Lower leg skin (tissue), 3 donors: ENCODE results near the gene POT1.

ENCODE experiments used
- CTCF ChIP-seq, 3 donors: fragments of 450-650 bp; IDR thresholded peaks; one replicate each; pipeline ENCODE4 v1.5.1; 2016; ENCODE audit warnings: antibody characterized with exemption in 3 of 3, mild to moderate bottlenecking in 3 of 3, moderate library complexity in 2 of 3
- POLR2A ChIP-seq, 2 donors: fragments of 450-650 bp; IDR thresholded peaks; one replicate each; pipeline ENCODE4 v1.6.1; 2016 to 2017; ENCODE audit warnings: antibody characterized with exemption in 2 of 2, mild to moderate bottlenecking in 1 of 2, moderate library complexity in 1 of 2

- TF ChIP-seq CTCF (IDR thresholded peaks at IDR 0.05) (no peak), POLR2A (IDR thresholded peaks at IDR 0.05) (no peak)
Observed at GRCh38 chr7:124914298-124914697, 15.3 kb downstream of the POT1 start.
